SW480 (cell line): Measurements from ENCODE around the gene CCDC142.
"Not testable (repeated sequence)": the region's sequence is repeated elsewhere in the genome, so short reads cannot be mapped to it uniquely, and the experiment has no call there.

ENCODE experiments used
- DNase-seq: peaks from one replicate; pipeline ENCODE4 v3.0.0-alpha.2; 2016; ENCODE audit warnings: low spot score

Gene CCDC142

DNA sequence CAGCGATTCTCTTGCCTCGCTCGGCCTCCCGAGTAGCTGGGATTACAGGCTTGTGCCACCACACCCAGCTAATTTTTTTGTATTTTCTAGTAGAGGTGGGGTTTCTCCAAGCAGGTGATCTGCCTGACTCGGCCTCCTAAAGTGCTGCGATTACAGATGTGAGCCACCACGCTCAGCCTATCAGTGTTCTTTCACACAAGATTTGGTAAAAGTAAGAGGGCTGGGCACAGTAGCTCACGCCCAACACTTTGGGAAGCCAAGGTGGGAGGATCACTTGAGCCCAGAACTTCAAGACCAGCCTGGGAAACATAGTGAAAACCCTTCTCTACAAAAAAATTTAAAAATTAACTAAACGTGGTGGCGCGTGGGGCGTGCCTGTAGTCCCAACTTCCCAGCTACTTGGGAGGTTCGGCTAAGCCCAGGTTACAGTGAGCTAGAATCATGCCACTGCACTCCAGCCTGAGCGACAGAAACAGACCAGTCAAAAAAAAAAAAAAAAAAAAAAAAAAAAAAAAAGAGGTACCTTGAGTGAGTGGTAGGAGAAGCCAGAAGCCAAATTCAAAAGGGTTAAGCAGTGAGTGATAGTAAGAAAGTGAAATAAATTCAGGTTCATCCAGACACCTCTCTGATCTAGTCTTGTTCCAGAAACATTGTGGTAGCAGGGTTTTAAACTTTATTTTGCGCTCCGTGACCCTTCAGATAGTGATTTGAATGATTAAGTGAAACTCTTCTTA, 11.3 kb downstream of the CCDC142 start:
- DNase-seq: no peak

DNA sequence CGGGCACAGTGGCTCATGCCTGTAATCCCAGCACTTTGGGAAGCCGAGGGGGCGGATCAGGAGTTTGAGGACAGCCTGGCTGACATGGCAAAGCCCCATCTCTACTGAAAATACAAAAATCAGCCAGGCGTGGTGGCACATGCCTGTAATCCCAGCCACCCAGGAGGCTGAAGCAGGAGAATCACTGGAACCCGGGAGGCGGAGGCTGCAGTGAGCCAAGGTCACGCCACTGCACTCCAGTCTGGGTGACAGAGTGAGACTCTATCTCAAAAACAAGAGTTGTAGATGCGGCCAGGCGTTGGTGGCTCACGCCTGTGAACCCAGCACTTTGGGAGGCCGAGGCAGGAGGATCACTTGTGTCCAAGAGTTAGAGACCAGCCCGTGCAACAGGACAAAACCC, 12.1 kb downstream of the CCDC142 start:
- DNase-seq: not testable (repeated sequence)

DNA sequence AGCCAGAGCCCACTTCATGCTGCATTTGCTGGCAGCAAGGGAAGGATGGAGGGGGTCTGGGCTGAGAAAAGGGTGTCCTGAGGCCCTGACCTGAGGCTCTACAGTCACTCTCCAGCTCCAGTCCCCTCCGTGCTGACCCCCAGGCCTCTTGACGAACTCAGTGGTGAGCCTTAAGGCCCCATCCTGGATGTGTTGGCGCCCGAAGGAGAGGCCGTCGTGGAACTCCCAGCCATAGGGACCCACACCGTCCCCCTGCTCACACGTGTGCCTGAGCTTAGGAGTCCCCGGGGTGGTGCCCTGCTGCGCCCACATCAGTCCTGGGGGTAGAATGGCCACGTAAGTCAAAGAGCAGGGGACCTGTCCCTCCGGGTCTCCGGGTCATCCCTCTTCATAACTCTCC, 18.4 kb downstream of the CCDC142 start:
- DNase-seq: no peak

DNA sequence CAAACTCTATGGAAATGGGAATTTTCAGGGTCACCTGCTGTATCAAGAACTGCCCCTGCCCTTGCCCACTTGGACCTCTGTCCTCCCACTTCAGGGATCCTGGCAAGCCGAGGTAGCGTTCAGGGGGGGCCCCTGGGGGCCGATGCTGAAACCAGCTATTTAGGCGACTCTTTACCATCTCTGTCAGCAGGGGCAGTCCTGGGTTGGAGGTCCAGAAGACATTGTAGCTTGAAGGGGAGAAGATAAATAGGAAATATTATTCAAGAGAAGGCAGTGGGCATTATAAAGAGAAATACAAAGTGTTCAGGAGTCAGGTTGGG, 20.1 kb downstream of the CCDC142 start:
- no peak for DNase-seq

DNA sequence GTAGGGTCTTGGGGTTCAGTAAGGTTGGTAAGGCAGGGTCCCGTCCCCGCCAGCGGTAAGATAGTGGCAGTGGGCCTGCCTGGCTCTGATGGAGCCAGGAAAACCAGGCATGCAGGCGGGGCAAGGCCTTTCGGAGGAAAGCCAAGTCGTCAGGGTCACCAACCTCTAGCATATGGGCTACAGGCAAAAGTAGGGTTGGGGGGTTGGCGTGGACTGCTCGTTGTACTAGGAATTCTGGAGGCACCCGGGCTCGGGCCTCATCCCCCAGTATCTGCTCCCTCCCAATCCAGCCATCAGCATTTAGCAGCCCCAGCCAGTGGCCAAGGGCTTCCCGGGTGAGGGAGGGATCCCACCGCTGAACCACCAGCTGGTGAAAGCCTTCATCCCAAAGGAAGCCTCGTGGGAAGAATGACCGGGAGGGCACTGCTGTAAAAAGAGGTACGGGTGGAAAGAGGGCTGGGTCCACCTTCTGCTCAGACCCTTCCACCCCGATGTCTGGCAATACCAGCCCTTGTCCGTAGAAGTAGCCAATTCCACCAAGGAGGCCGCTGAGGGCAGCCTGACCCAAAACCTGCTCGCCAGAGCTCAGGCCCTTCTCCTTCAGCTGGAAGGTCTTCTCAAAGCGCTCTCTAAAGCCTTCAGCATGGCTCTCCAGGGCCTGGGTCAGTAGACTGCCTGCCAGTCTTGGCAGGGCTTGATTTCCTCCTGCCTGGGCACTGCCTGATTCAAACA, 20.6 kb downstream of the CCDC142 start:
- DNase-seq: no peak

DNA sequence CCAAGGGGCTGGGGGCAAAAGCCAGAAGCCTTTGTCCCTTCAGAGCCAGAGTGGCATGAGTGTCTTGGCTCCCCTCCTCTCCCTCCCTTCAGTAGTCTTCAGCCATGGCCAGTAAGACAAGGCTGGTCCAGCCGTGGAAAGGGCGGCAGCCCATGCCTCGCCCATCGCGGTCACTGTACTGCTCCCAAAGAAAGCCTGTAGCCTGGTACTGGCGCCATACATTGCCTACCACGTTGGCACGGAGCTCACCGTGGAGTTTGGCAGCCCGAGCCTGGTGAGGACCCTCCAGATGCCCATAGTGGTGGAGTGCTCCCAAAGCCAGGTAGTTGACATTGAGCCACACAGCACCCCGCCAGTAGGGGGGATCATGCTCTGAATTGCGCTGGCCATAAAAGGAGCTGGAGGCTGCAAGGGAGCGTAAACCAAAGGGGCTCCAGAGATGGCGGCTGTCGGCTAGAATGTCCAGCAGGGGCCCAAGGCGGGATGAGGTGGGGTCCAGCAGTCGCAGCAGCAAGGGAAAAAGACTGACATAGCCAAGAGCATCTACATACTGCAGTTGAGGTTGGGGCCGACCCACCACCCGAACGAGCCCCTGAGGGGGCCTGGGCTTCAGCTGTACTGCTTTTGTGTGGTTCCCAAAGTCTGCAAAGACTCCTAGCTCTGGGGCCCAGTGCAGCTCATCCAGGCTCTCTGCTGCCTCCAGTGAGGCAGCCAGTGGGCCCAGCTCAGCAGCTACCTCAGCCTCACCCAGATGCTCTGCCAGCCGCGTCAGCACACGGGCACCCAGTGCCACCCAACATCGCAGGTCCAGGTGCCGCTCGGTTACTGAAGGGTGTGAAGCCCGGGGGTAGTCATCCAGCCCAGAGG, 21.4 kb downstream of the CCDC142 start:
- no peak for DNase-seq

DNA sequence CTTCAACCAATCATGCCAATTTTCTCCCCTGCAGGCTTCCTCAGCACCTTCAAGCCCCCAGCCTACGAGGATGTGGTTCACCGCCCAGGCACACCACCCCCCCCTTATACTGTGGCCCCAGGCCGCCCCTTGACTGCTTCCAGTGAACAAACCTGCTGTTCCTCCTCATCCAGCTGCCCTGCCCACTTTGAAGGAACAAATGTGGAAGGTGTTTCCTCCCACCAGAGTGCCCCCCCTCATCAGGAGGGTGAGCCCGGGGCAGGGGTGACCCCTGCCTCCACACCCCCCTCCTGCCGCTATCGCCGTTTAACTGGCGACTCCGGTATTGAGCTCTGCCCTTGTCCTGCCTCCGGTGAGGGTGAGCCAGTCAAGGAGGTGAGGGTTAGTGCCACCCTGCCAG, 22.6 kb downstream of the CCDC142 start:
- not testable (repeated sequence) for DNase-seq

DNA sequence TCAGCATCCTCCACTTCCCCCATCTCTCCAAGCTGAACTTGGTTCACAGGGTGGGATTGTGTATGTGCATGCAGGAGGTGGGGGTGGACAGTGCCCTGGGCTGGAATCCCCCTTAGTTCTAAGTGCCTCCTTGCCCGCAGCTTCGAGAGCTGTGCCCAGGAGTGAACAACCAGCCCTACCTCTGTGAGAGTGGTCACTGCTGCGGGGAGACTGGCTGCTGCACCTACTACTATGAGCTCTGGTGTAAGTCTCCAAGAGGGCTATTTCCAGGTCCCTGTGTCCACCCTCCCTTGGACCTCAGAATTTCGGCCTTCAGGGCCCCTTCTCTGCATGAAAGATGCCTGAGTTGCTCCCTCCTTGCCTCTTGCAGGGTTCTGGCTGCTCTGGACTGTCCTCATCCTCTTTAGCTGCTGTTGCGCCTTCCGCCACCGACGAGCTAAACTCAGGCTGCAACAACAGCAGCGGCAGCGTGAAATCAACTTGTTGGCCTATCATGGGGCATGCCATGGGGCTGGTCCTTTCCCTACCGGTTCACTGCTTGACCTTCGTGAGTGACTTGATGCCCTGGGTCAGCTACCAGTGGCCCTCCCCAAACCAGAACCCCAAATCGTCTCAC, 23.2 kb downstream of the CCDC142 start:
- not testable (repeated sequence) for DNase-seq

DNA sequence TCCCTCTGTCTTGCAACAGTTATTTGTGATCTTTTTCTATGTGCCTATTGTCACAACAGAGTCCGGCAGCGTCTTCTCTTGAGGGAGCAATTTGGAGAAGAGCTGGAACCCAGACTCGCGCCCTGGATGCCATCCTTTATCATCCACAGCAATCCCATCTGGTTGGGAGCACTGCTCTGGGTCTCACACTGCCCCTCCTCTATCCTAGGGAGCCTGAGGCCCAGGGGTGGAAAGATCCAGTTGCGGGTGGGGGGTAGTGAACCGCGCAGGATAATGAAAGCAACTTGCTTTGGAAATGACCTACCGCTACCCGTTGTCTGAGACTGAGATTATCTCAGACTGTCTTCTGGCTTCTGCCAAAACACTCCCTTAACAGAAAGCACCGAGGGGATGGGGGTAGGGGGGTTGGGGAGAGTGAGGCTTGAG, 23.8 kb downstream of the CCDC142 start:
- no peak for DNase-seq

DNA sequence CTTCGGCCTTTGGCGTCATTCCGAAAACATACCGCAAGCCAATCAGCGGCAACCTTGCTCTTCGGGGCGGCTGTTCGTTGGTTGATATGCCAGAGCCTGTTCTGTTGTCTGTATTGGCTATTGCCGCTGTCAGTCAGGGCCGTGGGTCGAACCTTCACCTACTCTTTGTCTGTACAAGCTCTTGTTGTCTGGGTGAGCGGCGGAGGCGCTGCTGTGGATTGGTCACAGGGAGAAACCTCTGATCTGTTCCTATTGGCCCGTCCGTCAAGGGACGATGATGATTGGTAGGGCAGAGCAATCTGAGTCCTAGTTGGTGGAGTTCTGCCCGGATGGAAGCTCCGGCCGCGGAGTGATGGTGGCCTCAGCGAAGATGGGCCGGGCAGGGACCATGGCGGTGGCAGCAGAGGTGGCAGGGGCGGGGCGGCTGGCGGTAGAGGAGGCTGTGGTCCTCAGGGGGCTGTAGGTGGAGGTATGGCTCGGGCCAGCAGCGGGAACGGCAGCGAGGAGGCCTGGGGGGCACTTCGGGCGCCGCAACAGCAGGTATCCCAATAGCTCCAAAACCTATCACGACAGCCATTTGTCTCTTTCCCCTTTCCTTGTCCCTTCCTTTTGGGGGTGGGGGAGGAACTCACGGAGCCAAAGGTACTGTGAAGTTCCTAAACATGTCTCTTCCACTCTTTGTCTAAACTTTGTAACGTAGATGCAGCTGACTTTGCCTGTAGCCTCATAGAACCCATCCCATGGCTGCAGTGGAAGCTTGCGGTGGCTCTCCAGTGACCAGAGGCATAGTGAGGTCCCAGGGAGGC, 24.5 kb downstream of the CCDC142 start, which contains the start of gene WBP1:
Gene WBP1 (plus strand): TSS at position 307 of the 806 bp plus-strand sequence. CDS start 165 bp downstream, at position 472.
- peak; percentile 100 for DNase-seq

DNA sequence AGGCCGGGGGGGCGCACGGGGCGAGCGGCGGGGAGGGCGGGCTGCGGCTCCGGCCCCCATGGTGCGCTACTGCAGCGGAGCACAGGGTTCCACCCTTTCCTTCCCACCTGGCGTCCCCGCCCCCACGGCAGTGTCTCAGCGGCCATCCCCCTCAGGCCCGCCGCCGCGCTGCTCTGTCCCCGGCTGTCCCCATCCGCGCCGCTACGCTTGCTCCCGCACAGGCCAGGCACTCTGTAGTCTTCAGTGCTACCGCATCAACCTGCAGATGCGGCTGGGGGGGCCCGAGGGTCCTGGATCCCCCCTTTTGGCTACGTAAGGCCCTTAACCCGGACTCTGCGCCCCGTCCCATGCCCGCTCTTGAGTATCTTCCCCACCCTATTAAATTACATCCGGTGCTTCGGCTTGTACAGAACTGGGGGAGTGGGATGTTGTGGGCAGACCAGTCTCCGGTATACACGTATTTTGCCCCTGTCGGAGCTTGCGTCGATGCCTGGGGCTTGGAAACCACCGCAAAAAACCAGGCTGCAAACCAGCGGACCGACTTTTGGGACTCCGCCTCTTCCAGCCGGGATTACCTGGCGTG, 25.2 kb downstream of the CCDC142 start:
- peak; percentile 84 for DNase-seq

DNA sequence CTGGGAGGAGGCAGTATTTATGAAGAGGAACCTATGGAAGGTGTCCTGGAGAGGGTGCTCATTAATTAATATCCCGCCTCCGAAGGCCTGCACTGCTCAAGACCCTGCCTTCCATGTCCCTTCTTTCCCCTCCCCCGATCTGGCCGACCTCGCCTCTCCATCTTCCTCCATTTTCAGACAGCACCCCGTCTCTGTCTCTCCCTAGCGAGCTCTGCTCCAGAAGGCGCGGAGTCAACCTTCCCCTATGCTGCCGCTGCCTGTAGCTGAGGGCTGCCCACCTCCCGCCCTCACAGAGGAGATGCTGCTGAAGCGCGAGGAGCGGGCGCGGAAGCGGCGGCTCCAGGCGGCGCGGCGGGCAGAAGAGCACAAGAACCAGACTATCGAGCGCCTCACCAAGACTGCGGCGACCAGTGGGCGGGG, 25.7 kb downstream of the CCDC142 start:
- DNase-seq: no peak

DNA sequence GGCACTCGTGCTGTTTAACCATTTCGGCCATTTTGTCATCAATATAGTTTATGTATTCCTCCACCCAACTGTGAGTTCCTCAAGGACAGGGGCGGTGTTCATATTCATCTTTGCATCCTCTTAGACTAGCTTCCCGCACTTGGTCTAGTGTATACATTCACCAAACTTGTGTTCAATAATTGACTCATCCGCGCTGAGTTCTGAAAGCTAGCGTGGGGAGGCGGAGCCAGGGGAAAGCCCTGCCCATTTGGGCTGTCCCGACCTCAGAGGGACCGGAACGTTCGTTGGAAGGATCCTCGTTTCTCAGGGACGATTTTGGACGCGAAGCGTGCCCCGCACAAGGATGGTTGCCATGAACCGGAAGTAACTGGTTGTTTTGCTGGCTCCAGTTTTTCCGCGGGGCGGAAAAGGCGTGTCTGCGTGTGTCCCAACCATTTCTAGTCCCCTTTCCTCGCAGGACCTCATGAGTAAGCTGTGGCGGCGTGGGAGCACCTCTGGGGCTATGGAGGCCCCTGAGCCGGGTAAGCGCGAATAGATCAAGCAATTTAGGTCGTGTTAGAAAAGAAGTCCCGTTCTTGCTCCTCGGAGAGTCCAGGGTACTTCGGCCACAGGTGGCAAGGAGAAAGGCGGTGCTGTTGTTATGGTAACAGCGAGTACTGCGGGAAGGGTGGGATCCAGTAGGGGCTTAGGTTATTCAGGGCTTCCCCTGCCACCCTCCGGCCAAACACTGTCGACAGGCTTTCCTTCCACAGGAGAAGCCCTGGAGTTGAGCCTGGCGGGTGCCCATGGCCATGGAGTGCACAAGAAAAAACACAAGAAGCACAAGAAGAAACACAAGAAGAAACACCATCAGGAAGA, 27.9 kb downstream of the CCDC142 start, which contains the start of gene INO80B:
Gene INO80B (plus strand): TSS at position 434 of the 858 bp plus-strand sequence. CDS start 30 bp downstream, at position 464.
- DNase-seq: peak; percentile 98

DNA sequence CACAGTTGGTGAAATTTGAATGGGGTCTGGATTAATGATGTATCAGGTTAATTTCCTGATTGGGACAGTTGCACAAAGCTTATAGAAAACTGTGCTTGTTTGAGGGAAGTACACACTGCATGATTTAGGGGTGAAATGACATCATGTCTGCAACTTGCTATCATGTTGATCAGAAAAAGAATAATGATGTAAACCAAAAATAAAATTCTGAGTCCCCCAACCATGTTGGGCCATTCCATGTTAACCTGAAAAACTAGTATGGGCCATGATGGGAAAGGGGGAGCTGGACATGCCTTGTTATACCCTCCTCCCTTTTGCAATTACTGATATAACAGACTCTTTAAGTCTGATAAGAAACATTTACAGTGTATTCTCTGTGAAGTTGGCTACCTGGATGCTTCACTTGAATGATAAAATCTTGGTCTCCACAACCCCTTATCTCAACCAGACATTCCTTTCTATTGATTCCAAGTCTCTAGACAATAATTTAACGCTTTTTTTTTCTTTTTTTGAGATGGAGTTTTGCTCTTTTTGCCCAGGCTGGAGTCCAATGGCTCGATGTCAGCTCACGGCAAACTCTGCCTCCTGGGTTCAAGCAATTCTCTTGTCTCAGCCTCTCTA, 32.1 kb downstream of the CCDC142 start:
- no peak for DNase-seq

DNA sequence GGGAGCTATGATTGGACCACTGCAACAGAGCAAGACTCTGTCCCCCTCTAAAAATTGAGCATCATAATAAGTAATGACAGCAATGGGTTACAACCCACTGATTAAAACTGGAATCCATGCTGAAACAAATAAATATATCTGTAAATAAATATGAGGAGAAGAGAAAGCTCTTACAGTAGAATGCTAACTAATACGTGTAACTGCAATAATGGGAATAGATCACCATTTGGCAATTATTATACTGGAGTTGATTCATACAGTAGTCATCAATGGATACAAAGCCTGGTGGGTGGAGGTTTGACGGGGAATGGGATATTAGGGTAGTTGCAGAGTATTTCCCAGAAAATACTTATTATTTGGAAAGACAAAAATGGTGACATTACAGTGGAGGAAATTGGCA, 34.0 kb downstream of the CCDC142 start:
- DNase-seq: no peak

DNA sequence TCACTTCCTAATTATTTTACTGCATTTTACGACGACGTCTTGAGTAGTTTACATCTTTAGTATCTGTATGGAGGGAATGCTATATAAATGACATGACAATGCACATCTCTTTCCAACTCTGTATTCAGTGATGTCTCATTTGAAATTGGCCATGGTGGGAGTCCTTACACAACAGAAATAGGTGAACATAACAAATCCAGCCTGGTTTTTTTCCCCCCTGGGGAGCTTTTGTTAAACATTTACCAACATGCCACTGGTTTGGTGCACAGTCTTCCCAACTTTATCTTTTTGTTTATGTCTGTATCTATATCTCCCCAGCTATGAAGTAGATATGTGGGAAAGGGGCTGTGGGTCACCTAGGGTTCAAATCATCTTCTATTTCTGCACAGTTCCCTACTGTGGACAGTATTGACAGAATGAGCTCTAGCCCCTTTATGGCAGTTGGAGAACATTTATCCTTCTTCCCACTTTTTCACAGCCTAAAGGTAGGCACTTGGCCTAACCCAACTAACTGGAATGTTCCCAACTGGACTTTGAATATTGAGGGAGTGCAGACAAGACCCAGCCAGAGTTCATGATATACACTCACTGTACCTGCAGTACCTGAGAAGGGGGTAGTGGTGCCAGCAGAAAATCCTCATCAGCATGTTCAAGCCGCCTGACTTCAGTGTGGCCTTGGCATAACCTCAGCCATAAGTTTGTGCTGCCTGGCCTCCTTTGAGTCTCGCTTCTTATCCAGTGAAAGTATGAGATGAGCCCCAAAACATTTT, 35.4 kb downstream of the CCDC142 start:
- DNase-seq: no peak

DNA sequence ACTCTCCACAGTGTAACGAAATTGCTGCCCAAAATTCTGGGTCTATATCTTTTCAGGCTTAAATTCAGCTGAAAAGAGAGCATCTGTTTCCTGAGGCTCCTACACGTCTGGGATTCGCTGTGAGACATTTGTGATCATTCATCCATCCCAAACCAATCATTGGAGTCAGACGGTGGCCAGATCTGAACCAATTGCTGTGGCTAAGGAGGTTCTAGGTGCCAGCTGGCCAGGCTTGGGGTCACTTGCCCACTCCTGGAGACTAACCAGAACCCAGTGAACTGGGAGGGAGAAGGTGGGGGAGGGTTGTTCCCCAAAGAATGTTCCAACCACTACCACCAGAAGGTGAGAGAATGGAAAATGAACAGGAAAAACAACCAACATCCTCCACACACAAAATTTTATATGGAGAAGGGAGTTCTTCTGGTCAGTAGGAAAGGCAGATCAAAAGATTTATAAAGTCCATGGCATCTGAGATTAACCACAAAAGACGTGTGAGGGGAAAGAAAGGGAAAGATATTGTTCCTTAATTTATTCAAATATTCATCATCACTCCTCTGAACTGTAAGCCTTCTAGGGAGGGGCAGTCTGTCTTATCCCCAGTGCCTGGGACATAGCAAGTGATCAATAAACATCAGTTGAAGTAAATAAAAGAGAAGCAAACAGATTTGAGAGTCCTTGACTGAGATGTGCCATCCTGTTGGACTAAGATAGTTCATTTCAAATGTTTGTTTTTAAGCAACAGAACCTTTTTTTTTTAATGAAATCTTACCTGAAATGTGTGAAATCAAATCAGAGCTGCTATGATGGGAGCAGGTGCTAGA, 38.1 kb downstream of the CCDC142 start:
- DNase-seq: peak; percentile 72
